Ovary (tissue), 3 donors: ENCODE measurements around the gene RB1.

ENCODE experiments used
- CTCF ChIP-seq, 3 donors: fragments of 450-650 bp in 2 of 3; fragments of 200-600 bp in 1 of 3; IDR thresholded peaks; one replicate each; pipeline versions ENCODE4 v1.5.1 to v1.8.0; 2016 to 2022; ENCODE audit warnings: antibody characterized with exemption in 3 of 3, mild to moderate bottlenecking in 1 of 3
- EP300 ChIP-seq: sonication (generic); formaldehyde crosslinking; IDR thresholded peaks from one replicate; pipeline ENCODE4 v1.6.1; 2017; ENCODE audit warnings: antibody characterized with exemption
- POLR2A ChIP-seq: fragments of 450-650 bp; IDR thresholded peaks from one replicate; pipeline ENCODE4 v1.6.1; 2017; ENCODE audit warnings: antibody characterized with exemption, mild to moderate bottlenecking, moderate library complexity
- donor health status: DM: no; HTN: no; CAD: no.

DNA sequence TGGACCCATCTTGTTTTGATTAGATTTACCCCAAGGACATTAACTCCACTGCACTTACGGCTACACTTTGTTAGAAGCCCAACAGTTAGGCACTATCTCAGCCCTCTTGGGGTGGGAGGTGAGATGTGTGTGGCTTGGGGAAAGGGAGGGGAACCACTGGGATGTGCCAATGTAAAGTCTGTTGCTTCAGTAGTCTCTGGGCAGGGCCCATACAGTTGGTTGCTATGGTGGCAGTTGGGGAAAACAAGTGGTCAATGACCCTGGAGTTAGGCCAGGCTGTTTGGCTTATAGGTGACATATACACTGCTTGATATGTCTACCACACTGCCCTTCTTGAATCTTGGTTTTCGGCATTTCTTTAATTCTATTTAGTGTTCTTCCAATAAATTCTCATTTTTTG, 8.9 kb upstream of the RB1 start:
- no peak for TF ChIP-seq POLR2A
- TF ChIP-seq CTCF (IDR thresholded peaks at IDR 0.05): no peak
- TF ChIP-seq EP300: no peak
